SK-N-SH (cell line): ENCODE measurements around the gene CMBL.

Source experiments
- CTCF ChIP-seq: fragments of 200-600 bp; sonication (generic); IDR thresholded peaks from 2 replicates; pipeline ENCODE4 v1.6.1; 2017; ENCODE audit warnings: antibody characterized with exemption, mild to moderate bottlenecking, moderate library complexity
- MEF2A ChIP-seq: IDR thresholded peaks from 2 replicates; pipeline ENCODE4 v1.4.0; 2012; ENCODE audit warnings: low read depth, borderline replicate concordance
- POLR2AphosphoS5 ChIP-seq: IDR thresholded peaks from 2 replicates; pipeline ENCODE4 v1.6.1; 2012; ENCODE audit warnings: low read depth, low read length
- YY1 ChIP-seq: IDR thresholded peaks from 2 replicates; pipeline ENCODE4 v1.4.0; 2012; ENCODE audit warnings: low read depth, mild to moderate bottlenecking

GRCh38 chr5:10339058-10339811, 31.5 kb upstream of the CMBL start:
- no peak for TF ChIP-seq MEF2A
- no peak for TF ChIP-seq YY1
- no peak for TF ChIP-seq CTCF
- no peak for TF ChIP-seq POLR2AphosphoS5
